MM.1S (cell line): ENCODE results near the gene MRPS2.

Experiments
- EZH2 ChIP-seq: fragments of 300-600 bp; sonication (generic); optimal IDR thresholded peaks from 2 replicates; pipeline ENCODE3; 2017; ENCODE audit warnings: low read depth, mild to moderate bottlenecking, antibody characterized with exemption, low read length, mixed read lengths
- EZH2phosphoT487 ChIP-seq: fragments of 300-600 bp; sonication (generic); IDR thresholded peaks from 2 replicates; pipeline ENCODE4 v1.6.1; 2018; ENCODE audit warnings: antibody characterized with exemption, low read length
- TF ChIP-seq, protein P1 (sequence below): fragments of 300-600 bp; sonication (generic); IDR thresholded peaks from 2 replicates; pipeline ENCODE4 v1.5.1; 2016; ENCODE audit warnings: antibody characterized with exemption, low read length, mixed read lengths

DNA sequence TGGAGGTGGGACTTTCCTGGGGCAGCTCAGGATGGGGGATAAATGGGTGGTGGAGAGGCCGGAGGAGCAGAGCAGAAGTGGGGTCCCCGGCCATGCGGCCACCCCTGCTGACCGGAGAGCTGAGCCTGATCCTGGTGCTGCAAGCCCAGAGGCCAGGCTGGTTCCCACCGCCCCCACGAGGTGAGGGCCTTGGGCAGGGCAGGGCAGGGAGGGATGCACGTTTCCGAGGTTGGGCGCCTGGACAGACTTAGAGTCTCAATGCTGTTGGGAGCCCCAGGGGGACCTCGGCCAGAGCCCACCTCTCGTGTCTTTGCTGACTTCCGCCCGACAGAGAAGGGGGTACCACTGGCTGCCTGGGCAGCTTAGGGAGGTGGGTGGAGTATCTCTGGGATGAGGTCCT, 51.0 kb downstream of the MRPS2 start:
- TF ChIP-seq, protein P1, sequence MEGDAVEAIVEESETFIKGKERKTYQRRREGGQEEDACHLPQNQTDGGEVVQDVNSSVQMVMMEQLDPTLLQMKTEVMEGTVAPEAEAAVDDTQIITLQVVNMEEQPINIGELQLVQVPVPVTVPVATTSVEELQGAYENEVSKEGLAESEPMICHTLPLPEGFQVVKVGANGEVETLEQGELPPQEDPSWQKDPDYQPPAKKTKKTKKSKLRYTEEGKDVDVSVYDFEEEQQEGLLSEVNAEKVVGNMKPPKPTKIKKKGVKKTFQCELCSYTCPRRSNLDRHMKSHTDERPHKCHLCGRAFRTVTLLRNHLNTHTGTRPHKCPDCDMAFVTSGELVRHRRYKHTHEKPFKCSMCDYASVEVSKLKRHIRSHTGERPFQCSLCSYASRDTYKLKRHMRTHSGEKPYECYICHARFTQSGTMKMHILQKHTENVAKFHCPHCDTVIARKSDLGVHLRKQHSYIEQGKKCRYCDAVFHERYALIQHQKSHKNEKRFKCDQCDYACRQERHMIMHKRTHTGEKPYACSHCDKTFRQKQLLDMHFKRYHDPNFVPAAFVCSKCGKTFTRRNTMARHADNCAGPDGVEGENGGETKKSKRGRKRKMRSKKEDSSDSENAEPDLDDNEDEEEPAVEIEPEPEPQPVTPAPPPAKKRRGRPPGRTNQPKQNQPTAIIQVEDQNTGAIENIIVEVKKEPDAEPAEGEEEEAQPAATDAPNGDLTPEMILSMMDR: no peak
- no peak for TF ChIP-seq EZH2
- TF ChIP-seq EZH2phosphoT487: no peak
